Activated CD8-positive, alpha-beta memory T cell treated with anti-CD3 and anti-CD28 coated beads, Interleukin-2, amount 50 U/mL, for 48 hours (primary cell): ENCODE data around the gene NOX4.
"Not testable (repeated sequence)": the region's sequence is repeated elsewhere in the genome, so short reads cannot be mapped to it uniquely, and the experiment has no call there.

ENCODE experiments used
- DNase-seq: peaks from one replicate; pipeline ENCODE4 v3.0.0-alpha.2; 2020

The NOX4 gene

DNA sequence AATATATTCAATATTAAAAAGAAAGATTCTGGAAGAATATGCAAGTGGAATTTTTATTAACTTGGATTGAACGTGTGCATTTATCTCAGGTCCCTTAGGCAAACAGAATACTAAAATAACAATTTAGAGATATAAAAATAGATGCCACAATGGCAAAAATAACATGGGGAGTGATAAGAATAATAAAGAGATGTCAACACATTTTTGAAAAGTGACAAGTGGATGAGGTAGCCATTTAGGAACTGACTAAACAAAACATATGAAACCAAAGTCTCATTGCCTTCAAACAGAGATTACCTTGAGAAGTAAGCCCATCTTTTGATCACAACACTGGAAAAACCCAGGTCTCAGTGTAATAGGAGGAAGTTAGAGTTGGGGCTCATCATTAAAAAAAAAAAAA lies 112.2 kb downstream of the NOX4 start:
- DNase-seq = not testable (repeated sequence)

DNA sequence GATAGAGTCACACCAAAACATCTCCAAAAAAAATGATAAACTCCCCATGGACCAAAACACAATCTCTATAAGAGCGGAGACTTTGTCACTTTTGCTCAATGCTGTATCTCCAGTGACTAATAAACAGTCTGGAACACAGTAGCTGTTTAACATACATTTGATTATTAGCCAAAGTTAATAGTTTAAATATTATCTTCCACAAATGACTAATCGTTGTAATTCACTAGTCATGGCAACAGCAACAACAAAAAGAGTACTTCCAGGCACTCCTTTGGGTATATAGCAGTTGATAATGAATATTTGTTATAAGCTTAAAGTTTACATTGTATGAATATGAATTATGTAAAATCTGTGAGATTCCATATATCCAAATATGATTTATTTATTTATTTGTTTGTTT lies 121.8 kb downstream of the NOX4 start:
- DNase-seq = not testable (repeated sequence)

DNA sequence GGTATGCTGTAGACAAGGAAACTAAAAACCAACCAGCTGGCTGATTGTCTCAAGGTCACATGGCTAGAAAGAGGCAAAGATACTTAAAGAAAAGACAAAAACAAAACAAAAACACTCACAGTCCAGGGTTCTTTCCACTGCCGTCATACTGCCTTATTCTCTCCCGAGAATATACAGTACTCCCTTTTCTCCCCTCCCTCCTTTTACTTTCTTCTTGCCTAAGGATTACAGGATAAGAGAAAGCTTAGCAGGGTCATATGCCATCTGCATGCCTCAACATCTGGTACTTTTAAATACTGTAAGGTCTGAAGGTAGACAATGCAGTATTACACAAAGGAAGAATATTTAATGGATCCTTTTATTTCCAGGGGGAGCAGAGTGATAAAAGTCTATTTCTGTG lies 126.3 kb downstream of the NOX4 start:
- DNase-seq = not testable (repeated sequence)

DNA sequence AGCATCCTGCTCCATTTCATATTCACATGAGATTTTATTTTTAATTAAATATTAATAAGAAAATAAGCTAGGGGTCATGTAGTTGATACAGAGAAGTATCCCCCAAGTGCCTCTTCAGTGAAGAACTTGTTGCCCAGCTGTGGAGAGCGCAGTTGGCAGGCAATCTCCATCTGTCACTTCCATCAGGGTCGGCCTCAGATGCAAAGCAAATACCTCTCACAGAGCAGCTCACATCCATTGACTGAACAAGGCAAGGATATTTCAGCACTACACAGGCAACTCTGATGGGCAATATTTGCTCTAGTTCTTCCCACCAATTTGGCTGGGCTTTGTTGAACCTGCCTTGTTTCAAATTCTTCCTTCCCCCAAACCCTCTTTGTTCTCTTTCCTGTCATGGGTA lies 129.4 kb downstream of the NOX4 start:
- no peak for DNase-seq

DNA sequence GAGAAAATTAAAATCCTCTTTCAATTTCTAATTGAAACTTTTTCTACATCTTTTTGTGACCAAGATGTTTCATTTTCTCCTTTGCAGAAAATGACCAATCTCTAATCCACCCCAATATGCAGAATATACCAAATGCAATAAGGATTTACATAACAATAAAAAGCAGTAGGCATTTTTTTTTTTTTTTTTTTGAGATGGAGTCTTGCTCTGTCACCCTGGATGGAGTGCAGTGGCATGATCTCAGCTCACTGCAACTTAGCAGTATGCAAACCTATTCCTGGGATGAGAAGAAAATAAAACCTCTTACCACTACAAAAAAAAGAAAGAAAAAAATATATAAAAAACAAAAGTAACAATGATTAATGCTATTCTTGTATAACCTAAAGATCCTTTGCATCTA lies 132.0 kb downstream of the NOX4 start:
- not testable (repeated sequence) for DNase-seq

DNA sequence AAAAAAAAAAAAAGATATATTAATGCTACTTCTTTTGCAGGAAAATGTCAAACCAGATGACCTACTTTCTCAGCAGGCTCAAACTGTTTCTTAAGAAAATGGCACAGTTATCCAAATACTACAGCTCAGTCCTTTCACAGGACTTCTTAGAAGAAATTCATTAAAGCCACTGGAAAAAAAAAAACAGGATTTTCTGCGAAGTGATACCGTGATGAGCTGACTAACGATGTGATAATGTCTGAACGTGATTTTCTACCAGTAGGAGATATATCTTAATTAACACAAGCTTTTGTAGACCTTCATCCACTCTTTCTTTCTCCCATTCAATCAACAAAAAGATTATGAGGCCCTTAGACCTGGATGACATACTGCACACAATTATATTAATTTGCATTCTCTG lies 132.4 kb downstream of the NOX4 start:
- DNase-seq = no peak

DNA sequence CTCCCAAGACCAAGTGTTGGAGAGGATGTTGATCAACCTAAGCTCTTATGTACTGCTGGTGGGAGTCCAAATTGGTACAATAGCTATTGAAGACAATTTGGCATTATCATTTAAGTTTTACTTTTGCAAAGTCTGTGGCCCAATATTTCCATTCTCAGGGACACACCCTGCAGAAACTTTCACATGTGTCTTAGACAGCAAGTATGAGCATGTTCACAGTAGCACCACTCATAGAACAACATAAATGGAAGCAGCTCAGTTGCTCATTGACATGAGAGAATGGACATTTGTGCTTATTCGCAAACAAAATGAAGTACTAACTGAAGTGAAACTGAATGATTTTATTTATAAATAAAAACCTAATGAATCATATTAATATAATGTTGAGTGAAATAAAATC lies 135.5 kb downstream of the NOX4 start:
- no peak for DNase-seq

DNA sequence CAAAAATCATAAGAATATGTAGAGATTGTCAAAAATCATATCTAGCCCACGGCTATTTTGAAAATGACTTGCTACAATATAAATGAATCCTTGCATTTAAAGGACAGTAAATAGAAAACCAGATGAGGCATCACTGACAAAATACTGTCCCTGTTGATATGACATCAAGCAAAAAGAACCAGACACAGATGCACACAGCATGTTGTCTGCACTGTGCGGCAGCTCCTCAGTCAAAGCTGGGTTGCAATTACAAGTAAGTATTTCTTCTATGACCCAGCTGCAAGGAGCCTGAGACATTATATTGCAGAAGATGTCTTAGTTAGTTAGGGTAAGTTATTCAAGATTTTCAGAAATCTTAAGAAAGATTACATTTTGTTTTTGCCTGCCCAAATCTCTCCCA lies 136.7 kb downstream of the NOX4 start:
- DNase-seq = not testable (repeated sequence)

DNA sequence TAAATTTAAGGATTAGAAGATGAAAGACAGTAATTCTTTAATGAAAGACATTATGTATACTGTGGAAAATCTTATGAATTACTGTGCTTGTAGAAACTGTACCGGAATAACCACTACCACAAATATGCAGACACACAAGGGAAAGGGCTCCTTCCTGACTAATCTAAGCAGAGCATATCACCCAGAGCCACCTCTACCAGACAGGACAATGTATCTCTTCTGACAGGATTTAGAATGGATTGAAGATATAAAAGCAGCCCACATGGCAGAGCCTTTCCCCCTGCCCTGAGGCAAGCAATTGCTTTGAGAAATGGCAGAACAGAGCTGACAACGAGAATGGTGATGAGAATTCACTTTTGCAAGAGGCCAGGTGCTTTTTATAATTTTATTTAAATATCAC lies 144.1 kb downstream of the NOX4 start:
- DNase-seq = no peak

DNA sequence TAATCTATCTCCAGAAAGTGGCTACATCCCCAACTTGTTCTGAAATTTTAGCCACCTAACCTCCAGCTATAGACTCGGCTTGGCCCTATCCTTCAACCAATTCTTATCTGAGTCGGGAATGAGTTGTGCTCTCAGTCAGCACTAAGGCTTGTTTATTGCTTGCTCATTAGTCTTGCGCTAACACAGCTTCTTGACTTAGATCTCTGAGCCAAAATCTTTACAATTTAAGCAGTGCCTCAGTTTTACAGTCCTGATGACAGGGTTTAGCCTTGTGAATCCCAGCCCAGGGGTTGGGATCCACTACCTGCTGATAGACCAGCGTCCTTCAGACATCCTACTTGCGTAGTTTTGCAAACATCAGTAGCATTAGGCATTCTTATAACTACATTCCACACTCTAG lies 144.6 kb downstream of the NOX4 start:
- DNase-seq = no peak

DNA sequence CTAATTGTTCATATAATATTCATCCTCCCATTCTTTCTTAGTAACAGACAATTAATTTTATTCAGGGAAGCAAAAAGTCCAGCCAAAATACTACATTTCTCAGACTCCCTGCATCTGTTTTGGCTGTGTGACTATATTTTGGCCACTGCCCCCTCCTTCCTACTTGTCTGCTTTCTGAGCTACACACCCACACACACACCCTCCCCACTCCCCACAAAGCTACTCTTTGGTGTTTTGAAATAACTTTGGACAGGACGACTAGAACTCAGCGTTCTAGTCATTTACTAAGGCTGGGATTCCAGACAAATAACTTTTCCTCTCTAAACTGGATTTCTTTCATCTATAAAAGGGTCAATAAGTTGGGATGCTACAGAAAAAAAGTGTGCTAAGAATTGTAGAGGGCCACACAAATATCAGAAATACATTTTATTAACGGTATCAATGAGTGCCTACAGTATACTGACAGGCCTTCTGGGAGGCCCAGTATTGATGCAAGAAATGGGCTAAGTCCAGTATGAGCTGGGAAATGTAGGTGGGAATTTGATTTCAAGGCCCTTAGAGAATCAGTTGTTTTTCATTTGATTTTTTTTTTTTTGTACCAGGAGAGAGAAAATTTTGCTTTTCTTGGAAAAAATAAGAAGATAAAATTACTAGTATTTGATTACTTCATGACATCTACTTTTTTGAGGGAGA lies 148.1 kb downstream of the NOX4 start:
- not testable (repeated sequence) for DNase-seq

DNA sequence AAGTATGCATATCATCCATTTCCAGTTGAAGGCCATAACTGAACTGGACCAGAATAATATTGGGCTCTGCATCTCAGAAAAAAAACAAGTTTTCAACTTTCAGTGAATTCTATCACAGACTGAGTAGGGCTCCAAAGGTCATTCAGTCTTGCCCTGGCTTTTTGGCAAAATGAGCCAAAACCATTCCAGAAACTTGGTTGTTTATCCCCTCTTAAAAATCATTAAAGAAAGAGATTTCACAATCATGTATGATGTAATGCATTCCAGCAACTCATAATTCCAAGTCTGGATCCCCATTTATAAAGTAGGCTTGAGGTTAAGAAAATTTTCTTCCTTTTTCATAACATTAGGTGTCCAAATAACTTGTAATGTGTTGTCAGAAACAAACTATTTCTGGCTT lies 150.7 kb downstream of the NOX4 start:
- DNase-seq = not testable (repeated sequence)

DNA sequence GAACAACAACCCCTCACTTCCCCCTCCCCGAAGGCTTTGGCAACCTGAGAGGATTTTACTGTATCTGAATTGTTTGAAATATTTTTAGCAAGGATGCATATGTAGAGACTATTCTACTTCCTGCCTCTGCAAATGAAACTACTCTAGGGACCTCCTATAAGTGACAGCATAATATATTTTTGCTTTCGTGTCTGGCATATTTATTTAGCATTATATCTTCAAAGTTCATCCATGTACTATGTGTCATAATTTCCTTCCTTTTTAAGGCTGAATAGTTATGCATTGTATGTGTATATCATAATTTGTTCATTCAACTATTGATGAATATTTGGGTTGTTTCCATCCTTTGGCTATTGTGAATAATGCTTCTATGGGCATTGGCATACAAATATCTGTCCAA lies 153.1 kb downstream of the NOX4 start:
- not testable (repeated sequence) for DNase-seq

DNA sequence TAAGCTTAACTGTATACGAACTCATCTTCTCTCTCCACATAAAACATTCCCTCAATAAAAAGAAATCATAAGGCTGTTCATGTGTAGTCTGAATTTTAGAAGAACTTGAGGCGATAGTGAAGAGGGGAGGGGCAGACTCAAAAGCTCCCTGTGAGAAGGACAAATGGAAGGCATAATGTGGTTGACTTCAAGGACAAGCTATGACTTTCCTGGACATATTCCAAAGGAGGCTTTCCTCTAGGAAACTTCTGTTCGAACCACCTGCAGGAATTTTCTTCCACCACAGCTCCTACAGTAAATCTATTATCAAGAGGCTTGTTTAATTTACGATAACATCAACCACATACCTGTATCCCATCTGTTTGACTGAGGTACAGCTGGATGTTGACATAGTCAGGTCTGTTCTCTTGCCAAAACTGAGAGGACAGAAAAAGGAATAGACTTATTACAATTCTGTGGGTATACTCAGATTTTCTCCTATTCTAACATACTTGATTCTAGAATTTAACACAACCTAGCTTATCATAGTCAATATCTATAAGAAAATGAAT lies 154.0 kb downstream of the NOX4 start:
- not testable (repeated sequence) for DNase-seq

DNA sequence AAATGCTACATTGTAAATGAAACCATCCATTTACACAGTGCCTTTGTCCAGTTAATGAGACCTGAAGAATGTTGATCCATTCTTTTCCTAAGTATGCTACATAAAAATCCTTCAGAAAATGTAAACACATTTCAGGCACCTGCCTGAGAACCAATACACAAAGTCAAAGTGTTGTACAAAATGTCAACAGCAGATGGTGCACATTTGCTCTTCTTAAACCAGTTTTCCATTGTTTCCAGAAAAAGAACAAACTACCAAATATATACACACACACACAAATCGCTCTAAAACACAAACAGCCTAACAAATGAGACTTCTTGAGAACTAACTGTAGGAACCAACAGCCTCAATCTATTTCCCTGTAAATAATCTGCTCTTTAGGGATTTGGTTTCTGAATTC lies 157.5 kb downstream of the NOX4 start:
- not testable (repeated sequence) for DNase-seq

DNA sequence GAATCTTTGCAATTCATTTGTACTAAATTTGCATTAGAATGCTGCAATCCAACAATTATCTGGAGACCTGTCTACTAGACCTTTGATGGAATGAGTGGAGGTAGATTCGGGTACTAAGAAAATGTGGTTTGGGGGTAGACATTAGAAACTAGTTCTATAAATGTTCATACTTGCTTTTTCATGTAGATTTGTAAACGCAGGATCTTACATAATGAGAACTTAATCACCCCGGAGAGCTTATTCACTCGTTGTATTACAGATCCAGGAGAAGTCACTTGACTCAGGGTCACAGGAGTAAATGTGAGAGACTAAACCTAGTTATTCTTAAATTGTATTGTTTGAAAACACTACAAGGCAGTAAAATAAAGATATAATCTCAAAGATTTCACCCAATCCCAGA lies 159.2 kb downstream of the NOX4 start:
- not testable (repeated sequence) for DNase-seq

DNA sequence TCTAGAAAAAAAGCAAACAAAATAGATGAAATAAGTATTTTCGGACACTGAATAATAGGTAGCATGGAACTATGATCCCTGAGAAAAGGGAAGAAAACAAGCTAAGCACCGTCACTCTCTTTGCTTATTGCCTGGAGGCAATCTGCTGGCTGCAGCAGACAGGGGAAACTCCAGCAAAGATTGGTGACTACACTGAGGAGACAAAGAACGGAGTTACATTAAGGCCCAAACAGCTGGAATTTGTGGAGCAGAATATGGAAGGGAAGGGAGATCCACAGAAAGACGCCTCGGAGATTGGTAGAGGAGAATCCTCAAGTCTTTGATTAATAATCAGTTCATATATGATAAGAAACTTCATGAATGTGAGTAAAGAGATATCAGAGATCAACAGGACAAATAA lies 163.3 kb downstream of the NOX4 start:
- no peak for DNase-seq

DNA sequence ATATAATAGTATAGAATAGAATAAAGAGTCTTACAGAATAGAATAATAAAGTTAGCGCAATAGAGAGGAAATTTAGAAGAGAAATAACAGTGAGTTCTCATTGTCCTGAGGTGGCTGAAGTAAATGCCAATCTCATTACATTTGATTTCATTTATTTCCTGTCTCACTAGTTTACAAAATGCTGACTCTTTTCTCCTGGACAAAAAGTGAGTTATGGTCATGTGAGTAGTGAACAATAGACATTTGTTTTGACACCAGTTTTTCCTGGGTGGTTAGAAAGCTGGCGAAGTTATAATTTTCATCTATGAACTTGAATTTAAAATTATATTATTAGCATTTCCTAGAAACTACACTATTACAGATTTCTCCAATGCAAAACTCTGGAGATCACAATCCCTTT lies 169.8 kb downstream of the NOX4 start:
- no peak for DNase-seq

DNA sequence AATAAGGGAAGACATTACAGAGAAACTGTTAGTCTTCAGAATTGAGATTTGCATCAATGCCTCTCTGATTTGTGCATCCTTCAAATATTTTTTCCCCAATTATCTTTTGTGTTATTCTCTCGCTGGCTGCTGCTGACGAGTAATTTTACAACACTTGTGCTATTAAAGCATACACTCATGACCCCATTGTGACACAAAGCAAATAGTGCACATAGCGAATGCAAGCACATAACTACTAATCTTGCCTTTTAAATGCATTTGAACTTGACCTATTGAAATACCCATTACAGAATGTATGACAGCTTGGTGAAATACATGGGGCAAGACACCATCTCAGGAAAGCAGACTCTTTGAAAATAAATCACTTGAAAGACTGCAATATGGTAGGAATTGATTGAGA lies 180.6 kb downstream of the NOX4 start:
- not testable (repeated sequence) for DNase-seq

DNA sequence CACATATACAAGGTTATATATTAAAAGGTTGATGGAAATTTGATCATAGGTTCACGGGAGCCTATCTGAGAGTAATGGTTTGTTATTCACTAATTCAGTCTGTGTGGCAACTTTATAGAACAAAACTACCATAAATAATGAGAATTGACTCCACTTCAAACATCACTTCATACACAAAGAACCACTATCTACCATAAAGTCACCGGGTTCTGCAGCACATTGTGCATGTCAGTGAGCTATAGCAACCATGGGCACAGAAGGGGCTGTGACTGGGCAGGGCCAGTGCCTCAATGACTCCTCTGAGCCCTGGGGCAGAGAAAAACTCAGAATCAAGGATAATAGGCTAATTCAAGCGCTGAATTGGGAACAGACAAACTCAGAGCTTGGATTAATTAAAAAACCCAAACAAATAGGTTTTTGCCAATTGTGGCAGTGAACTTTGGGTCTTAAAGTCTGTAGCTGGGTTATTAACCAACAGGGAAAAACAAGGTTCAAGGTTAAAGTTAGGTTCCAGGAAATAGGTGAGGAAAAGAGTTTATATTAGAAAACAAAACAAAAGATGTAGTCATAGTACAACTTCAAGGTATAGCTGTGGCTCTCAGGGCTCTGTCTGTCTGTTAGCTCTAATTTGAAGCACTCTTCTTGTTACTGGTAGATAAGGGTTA lies 181.7 kb downstream of the NOX4 start:
- DNase-seq = not testable (repeated sequence)

DNA sequence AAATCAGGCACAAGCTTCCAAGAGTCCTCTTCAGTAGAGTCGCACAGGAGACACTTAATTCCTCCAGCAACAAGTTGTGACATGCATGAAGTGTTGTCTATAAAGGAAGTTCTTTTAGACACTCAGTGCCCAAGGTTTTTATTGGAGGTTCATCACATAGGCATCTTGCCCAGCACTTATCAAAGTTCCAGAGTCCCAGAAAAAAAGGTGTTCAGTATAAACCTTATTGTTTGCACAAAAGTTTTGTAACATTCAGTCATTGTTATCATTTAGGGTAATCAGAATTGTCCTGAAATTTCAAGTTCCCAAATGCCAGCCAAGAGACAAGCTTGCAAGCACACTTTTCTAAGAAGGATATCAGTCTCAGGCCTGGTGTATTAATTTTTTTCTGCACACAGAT lies 182.9 kb downstream of the NOX4 start:
- not testable (repeated sequence) for DNase-seq

DNA sequence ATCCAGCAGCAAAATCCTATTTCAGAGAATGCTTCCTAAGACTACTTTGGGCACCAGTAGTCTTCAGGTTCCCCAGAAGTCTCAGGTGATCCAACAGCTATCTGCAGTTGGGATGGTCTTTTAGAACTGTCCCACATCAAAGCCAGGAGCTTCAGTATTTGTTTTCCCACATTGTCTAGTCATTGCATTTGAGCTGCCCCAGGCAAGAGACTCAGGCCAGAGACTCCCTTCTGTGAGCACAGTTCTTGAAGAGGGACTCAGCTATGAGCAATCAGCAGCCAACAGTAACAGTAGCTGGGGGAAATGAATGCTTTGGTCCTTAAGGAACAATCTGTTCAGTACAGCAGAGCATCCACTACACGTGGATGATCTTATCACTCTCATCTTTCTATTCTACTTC lies 188.1 kb downstream of the NOX4 start:
- not testable (repeated sequence) for DNase-seq

DNA sequence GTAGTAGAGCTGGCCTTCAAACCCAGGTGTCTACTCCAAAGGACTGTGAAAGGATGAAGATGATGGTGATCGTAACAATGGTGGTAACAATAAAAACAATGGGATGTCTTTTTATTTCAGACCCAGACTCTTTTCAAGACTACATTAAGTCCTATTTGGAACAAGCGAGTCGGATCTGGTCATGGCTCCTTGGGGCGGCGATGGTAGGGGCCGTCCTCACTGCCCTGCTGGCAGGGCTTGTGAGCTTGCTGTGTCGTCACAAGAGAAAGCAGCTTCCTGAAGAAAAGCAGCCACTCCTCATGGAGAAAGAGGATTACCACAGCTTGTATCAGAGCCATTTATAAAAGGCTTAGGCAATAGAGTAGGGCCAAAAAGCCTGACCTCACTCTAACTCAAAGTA lies 196.2 kb downstream of the NOX4 start:
- DNase-seq = not testable (repeated sequence)

DNA sequence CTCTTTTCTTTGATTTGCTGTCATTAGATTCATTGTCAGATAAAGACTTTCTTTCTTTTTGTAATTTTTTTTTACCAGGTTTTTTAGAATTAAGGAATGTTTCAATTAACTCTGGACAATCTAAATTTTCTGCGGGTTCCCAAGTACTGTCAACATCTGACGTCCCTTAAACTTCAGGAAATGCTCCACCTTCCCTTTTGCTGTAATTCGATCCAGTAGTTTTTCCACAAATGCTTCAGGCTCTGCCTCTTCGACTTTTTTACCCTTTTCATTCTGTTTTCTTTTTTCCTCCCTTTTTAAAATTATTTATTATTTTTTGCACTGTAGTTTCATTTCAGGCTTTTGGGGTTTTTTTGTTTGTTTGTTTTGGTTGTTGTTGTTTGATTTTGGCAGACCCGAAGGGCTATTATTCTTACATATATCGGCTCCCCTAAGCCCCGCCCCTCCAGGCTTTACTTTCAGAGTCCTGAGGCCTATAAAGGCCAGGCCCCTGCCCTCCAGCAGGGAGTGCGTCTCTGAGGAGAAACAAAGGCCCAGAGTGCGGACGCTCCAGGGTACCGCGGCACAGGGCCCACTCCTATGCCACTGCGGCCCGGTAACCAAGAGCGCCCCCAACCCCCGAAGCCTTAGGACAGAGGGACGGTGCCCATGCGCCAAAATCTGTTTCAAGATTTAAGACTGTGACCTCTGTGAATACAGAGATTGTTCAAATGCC lies 197.1 kb downstream of the NOX4 start:
- no peak for DNase-seq
